H9 (cell line): Measurements from ENCODE around the gene NAGLU. TPM values are rescaled to one million over a fixed set of nuclear protein-coding genes. Genes with fewer than 3 reads are reported as not detected.

Source experiments
- DNase-seq: peaks from one replicate; pipeline ENCODE4 v3.0.0-alpha.2; 2017
- H2AFZ ChIP-seq: one replicate; pipeline ENCODE4 v1.6.1; 2013; ENCODE audit warnings: mild to moderate bottlenecking, low read length, control low read depth, moderate library complexity
- H2AK5ac ChIP-seq: 2 replicates; pipeline ENCODE4 v1.6.1; 2013; ENCODE audit warnings: low read length, control low read depth, mixed read lengths; ENCODE audit not compliant: insufficient read length
- H2BK120ac ChIP-seq: one replicate; pipeline ENCODE4 v1.6.1; 2013; ENCODE audit warnings: low read depth, mild to moderate bottlenecking, low read length, control low read depth, inconsistent platforms; ENCODE audit not compliant: poor library complexity, severe bottlenecking
- H2BK12ac ChIP-seq: 2 replicates; pipeline ENCODE4 v1.6.1; 2013; ENCODE audit warnings: low read length, control low read depth, mixed read lengths, low read depth; ENCODE audit not compliant: insufficient read length
- H2BK15ac ChIP-seq: 2 replicates; pipeline ENCODE4 v1.6.1; 2013; ENCODE audit warnings: low read depth, low read length, control low read depth
- H2BK20ac ChIP-seq: one replicate; pipeline ENCODE4 v1.6.1; 2013; ENCODE audit warnings: low read depth, mild to moderate bottlenecking, low read length, control low read depth, inconsistent platforms; ENCODE audit not compliant: poor library complexity, severe bottlenecking
- H2BK5ac ChIP-seq: 2 replicates; pipeline ENCODE4 v1.6.1; 2013; ENCODE audit warnings: low read length, control low read depth, mixed read lengths; ENCODE audit not compliant: insufficient read length
- H3K14ac ChIP-seq: 2 replicates; pipeline ENCODE4 v1.6.1; 2013; ENCODE audit warnings: low read length, control low read depth; ENCODE audit not compliant: insufficient read depth
- H3K18ac ChIP-seq: 2 replicates; pipeline ENCODE4 v1.6.1; 2013; ENCODE audit warnings: low read depth, mild to moderate bottlenecking, mixed read lengths, low read length, control low read depth; ENCODE audit not compliant: insufficient read length
- H3K23ac ChIP-seq: 2 replicates; pipeline ENCODE4 v1.6.1; 2013; ENCODE audit warnings: low read length, control low read depth, mixed read lengths, low read depth; ENCODE audit not compliant: insufficient read length
- H3K23me2 ChIP-seq: 2 replicates; pipeline ENCODE4 v1.6.1; 2013; ENCODE audit warnings: low read depth, mild to moderate bottlenecking, mixed read lengths, low read length, control low read depth; ENCODE audit not compliant: insufficient read length, poor library complexity, severe bottlenecking
- H3K27ac ChIP-seq: 2 replicates; pipeline ENCODE4 v1.5.1; 2013; ENCODE audit warnings: low read length, control low read depth, mixed read lengths, low read depth; ENCODE audit not compliant: insufficient read length
- H3K27me3 ChIP-seq: 2 replicates; pipeline ENCODE4 v1.6.1; 2013; ENCODE audit warnings: low read length, control low read depth, inconsistent platforms; ENCODE audit not compliant: insufficient read depth
- H3K4ac ChIP-seq: 2 replicates; pipeline ENCODE4 v1.6.1; 2013; ENCODE audit warnings: low read depth, mild to moderate bottlenecking, control low read depth, inconsistent platforms, low read length, moderate library complexity
- H3K4me1 ChIP-seq: 2 replicates; pipeline ENCODE4 v1.6.1; 2013; ENCODE audit warnings: low read length, control low read depth, inconsistent platforms; ENCODE audit not compliant: insufficient read depth
- H3K4me2 ChIP-seq: 2 replicates; pipeline ENCODE4 v1.6.1; 2013; ENCODE audit warnings: low read length, control low read depth, mixed read lengths; ENCODE audit not compliant: insufficient read length, insufficient read depth
- H3K56ac ChIP-seq: 2 replicates; pipeline ENCODE4 v1.6.1; 2013; ENCODE audit warnings: low read depth, mild to moderate bottlenecking, mixed read lengths, low read length, control low read depth; ENCODE audit not compliant: insufficient read length
- H3K79me1 ChIP-seq: 2 replicates; pipeline ENCODE4 v1.6.1; 2013; ENCODE audit warnings: low read depth, mild to moderate bottlenecking, moderate library complexity, low read length, control low read depth, inconsistent platforms; ENCODE audit not compliant: insufficient read depth, poor library complexity, severe bottlenecking
- H3K79me2 ChIP-seq: 2 replicates; pipeline ENCODE4 v1.6.1; 2013; ENCODE audit warnings: low read length, control low read depth, inconsistent platforms; ENCODE audit not compliant: insufficient read depth
- H3K9ac ChIP-seq: 2 replicates; pipeline ENCODE4 v1.6.1; 2013; ENCODE audit warnings: low read length, control low read depth, mixed read lengths; ENCODE audit not compliant: insufficient read length; ENCODE audit errors: extremely low read depth
- H3K9me3 ChIP-seq: one replicate; pipeline ENCODE4 v1.6.1; 2013; ENCODE audit warnings: low read depth, low read length, inconsistent platforms; ENCODE audit not compliant: control insufficient read depth
- H3T11ph ChIP-seq: one replicate; pipeline ENCODE4 v1.6.1; 2013; ENCODE audit warnings: mild to moderate bottlenecking, low read length, control low read depth, inconsistent platforms
- H4K20me1 ChIP-seq: one replicate; pipeline ENCODE4 v1.6.1; 2013; ENCODE audit not compliant: control insufficient read depth, insufficient read length, insufficient read depth
- H4K5ac ChIP-seq: 2 replicates; pipeline ENCODE4 v1.6.1; 2013; ENCODE audit warnings: low read depth, mild to moderate bottlenecking, mixed read lengths, low read length, control low read depth; ENCODE audit not compliant: insufficient read length
- H4K8ac ChIP-seq: replicated peaks from 2 replicates; pipeline ENCODE4 v1.6.1; 2013; ENCODE audit warnings: low read length, control low read depth, mixed read lengths, low read depth; ENCODE audit not compliant: insufficient read length
- H4K91ac ChIP-seq: 2 replicates; pipeline ENCODE4 v1.6.1; 2013; ENCODE audit warnings: low read depth, mild to moderate bottlenecking, moderate library complexity, mixed read lengths, low read length, control low read depth; ENCODE audit not compliant: insufficient read length
- H3K27ac Mint-ChIP-seq, 3 experiments: 2 replicates in 2 of 3; 3 replicates in 1 of 3; pipeline ENCODE4 v1.8.0; 2020 to 2021; ENCODE audit warnings: mixed read lengths in 3 of 3, mild to moderate bottlenecking in 1 of 3, moderate library complexity in 1 of 3
- H3K27me3 Mint-ChIP-seq: 2 replicates; pipeline ENCODE4 v1.8.0; 2021; ENCODE audit warnings: low read depth, mild to moderate bottlenecking, moderate library complexity, mixed read lengths
- H3K36me3 Mint-ChIP-seq, 3 experiments: 2 replicates in 2 of 3; 3 replicates in 1 of 3; pipeline ENCODE4 v1.8.0; 2020 to 2021; ENCODE audit warnings: low read depth in 3 of 3, mixed read lengths in 3 of 3; ENCODE audit not compliant: insufficient read depth in 1 of 3
- H3K4me1 Mint-ChIP-seq, 2 experiments: 2 replicates each; pipeline ENCODE4 v1.8.0; 2020; ENCODE audit warnings: mixed read lengths in 2 of 2
- H3K4me3 Mint-ChIP-seq, 2 experiments: 2 replicates in 1 of 2; 3 replicates in 1 of 2; pipeline ENCODE4 v1.8.0; 2020 to 2021; ENCODE audit warnings: mild to moderate bottlenecking in 2 of 2, mixed read lengths in 2 of 2, moderate library complexity in 1 of 2
- H3K9me3 Mint-ChIP-seq, 2 experiments: 2 replicates in 1 of 2; 3 replicates in 1 of 2; pipeline ENCODE4 v1.8.0; 2020; ENCODE audit warnings: mild to moderate bottlenecking in 2 of 2, mixed read lengths in 2 of 2, moderate library complexity in 1 of 2
- CTCF ChIP-seq: fragments of 200-600 bp; sonication (generic); conservative IDR thresholded peaks from 3 replicates; pipeline ENCODE4 v1.8.0; 2021; ENCODE audit warnings: antibody characterized with exemption, mild to moderate bottlenecking
- WGBS: extraction: QIAGEN DNeasy Blood & Tissue Kit; methylation state at CpG from one replicate; pipeline ENCODE4 v1.1.7; 2013; ENCODE audit warnings: missing lambda C conversion rate, low lambda C conversion rate, mixed read lengths; ENCODE audit not compliant: insufficient read length; ENCODE audit errors: extremely low coverage; 5-methylcytosine and 5-hydroxymethylcytosine counted together
- total RNA-seq: library from RNA; stranded (reverse); gene quantifications from 2 replicates; pipeline ENCODE4 v1.2.1, GENCODE V29; 2021

The NAGLU gene
- total RNA-seq, 1 experiment from 2014 or later = 23.5 TPM

- Mint-ChIP-seq H3K4me3 (peak overlapping the region in 1 of 2 experiments; percentile 6; a peak in 1 of 5 replicates), H3K27me3 (peaks cover 8% of the 10 kb centered on the region), H3K9me3 (no peaks in the 10 kb centered on the region), H3K36me3 (peaks cover 0 to 42% (median 31%) of the 10 kb centered on the region in 3 experiments; a peak in 4 of 7 replicates), H3K27ac (no peak overlapping the region), H3K4me1 (peaks cover 25 to 40% of the 10 kb centered on the region in 2 experiments)
- no peak overlapping the region for H3K14ac ChIP-seq
- no peak overlapping the region for H4K8ac ChIP-seq
- no peak overlapping the region for H4K5ac ChIP-seq
- H3K27ac ChIP-seq = no peak overlapping the region
- peak; percentile 97 for TF ChIP-seq CTCF
- H3K79me2 ChIP-seq = no peaks in the 10 kb centered on the region
- no peak overlapping the region for H2AK5ac ChIP-seq
- no peak overlapping the region for H2BK5ac ChIP-seq
- H4K91ac ChIP-seq = no peak overlapping the region
- H2BK12ac ChIP-seq = no peak overlapping the region
- H3K56ac ChIP-seq = no peak overlapping the region
- H3K18ac ChIP-seq = no peak overlapping the region
- no peak overlapping the region for H3K4me2 ChIP-seq
- H3K4ac ChIP-seq = no peak overlapping the region
- H2AFZ ChIP-seq = no peak overlapping the region
- H3K9ac ChIP-seq = no peak overlapping the region
- H3K27me3 ChIP-seq = peaks cover 2% of the 10 kb centered on the region; the same call in 1 of the 2 replicates
- H3K4me1 ChIP-seq = peaks cover 11% of the 10 kb centered on the region; the same call in 1 of the 2 replicates
- H2BK20ac ChIP-seq = no peak overlapping the region
- H2BK15ac ChIP-seq = no peak overlapping the region
- H3K9me3 ChIP-seq = no peaks in the 10 kb centered on the region
- H3K23ac ChIP-seq = no peak overlapping the region
- H2BK120ac ChIP-seq = no peak overlapping the region
- peak; percentile 86 for DNase-seq
- WGBS = no CpG with 5 or more reads among the region's 9 CpGs
- no peaks in the 10 kb centered on the region for H3K79me1 ChIP-seq
- no peaks in the 10 kb centered on the region for H3K23me2 ChIP-seq
- no peak overlapping the region for H3T11ph ChIP-seq
- no peaks in the 10 kb centered on the region for H4K20me1 ChIP-seq
These were observed 18.5 kb upstream of the NAGLU start for GRCh38 chr17:42517516-42517915.
